SHP77 (cell line): ENCODE measurements around the gene OSCP1.

Experiments
- DNase-seq, 2 experiments: peaks; one replicate each; lab custom pipeline; 2025; lab: John Stamatoyannopoulos, UW

The OSCP1 gene

DNA sequence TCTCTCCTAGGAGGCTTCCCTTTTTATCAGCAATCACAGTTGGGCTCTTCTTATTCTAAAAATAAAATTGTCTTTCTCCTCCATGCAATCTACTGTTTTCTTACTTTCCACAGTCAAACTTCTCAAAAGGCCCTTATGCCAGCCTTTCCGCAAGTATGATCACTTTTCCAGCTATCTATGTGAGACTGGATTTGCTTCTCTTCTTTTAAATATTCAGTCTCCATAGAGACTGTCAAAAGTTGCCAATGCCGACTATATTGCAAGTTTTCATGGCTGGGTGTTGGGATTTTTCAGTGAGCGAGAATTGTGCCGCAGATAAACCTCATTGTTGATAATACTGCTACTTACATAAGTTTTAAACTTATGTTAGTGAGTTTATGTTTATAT is 47.8 kb downstream of the OSCP1 start:
- no peak for DNase-seq

DNA sequence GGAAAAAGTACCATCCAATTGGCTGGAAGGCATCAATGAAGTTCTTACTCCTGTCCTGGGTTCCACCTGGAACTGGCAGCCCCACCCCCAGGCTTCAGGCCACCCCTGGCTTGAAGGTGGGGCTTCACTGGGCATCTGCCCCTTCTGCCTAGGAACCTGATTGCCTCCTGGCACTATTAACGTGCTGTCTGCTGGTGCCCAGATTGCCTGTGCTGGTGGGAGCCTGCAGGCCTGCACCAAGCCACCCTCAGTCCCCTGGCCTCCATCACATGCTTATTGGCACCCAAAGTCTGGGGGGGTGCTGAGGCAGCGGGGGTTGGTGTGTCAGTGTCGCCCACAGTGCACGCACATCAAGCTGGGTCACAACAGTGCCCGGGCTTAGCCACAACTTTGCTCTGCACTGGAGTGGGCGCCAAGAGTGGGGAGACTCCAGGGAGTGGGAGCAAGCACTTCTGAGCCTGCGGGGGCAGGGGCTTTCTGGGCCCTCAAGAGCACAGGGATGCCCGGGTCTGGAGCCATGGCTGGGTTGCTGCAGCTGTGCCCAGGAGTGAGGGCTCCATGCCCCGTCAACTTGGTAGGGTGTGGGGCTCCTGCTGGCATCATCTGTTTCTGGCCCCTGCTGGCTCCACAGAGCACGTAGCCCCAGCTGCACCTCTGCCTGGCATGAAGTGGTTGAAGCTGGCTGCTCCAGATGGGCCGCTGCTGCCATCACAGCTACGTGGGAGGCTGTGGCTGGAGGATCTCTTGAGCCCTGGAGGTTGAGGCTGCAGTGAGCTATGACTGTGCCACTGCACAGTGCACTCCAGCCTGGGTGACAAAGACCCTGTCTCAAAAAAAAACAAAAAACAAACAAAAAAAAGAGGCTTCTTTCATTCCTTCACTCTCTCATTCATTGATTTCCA is 48.4 kb downstream of the OSCP1 start:
- DNase-seq = peak; percentile 90

DNA sequence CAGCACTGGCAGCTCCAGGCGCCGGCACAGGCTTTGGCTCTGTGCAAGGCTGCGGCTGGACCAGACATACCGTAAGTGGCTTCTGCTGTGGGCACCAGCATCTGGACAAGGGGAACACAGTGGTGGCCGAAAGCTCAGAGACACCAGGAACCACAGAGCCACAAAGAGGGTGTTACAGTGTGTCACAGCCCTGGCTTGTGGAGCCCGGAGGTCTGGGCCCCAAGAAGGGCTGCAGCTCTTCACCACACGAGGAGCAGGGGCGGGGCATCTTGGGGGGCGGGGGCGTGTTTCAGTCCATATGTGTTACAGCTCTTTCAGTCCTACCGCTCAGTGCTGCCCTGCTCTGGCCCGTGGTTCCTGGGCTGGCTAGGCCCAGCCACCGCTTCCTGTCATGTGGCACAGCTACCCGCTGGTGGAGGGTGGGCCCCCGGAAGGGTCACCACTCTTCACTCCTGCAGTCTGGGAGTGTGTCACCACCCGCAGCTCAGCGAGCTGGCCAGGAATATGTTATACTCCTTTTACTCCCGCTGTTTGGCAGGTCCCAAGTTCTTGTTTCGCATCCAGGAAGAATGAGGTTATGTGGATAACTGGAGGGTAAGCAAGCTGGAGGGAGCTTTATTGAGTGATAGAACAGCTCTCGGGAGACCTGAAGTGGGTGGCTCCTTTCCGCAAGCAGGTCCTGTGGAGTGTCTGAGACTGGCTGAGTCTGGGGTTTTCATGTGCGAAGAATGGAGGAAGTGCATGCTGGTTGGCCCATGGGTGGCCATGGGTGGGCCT is 49.2 kb downstream of the OSCP1 start:
- peak; percentile 90 to 95 for DNase-seq

DNA sequence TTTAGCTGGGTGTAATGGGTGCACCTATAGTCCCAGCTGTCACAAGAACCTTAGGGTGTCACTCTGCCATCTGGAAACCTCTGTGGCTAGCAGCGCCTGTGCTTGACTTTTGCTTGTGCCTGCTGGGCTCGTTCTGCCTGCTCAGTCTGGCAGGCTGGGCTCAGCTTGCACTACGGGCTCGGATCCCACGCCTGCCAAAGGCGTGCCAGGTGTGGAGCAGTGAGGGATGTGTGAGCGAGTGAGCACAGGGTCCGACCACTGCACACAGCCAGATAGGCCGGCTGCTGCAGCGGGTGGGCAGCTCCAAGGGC is 49.8 kb downstream of the OSCP1 start:
- peak; percentile 28 to 68 for DNase-seq

DNA sequence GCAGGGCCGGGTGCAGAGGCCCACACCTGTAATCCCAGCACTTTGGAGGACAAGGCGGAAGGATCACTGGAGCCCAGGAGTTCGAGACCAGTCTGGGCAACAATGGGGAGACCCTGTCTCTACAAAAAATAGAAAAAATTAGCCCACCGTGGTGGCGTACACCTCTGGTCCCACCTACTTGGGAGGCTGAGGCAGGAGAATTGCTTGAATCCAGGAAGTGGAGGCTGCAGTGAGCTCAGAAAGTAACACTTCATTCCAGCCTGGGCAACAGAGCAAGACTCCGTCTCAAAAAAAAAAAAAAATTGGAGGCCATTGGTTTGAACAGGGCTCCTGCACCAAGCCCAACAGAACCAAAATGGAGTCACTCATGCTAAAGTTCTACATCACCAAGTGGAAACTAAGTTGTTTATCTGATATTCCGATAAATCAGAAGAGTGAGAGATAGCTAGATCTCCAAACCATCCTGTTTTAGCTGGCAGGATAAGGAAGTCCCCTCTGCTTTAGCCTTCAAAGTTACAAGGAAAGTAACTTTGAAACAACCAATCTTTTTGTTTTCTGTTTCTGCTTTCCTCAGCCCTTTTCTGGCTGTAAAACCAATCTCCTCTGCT is 51.8 kb downstream of the OSCP1 start:
- DNase-seq = no peak

DNA sequence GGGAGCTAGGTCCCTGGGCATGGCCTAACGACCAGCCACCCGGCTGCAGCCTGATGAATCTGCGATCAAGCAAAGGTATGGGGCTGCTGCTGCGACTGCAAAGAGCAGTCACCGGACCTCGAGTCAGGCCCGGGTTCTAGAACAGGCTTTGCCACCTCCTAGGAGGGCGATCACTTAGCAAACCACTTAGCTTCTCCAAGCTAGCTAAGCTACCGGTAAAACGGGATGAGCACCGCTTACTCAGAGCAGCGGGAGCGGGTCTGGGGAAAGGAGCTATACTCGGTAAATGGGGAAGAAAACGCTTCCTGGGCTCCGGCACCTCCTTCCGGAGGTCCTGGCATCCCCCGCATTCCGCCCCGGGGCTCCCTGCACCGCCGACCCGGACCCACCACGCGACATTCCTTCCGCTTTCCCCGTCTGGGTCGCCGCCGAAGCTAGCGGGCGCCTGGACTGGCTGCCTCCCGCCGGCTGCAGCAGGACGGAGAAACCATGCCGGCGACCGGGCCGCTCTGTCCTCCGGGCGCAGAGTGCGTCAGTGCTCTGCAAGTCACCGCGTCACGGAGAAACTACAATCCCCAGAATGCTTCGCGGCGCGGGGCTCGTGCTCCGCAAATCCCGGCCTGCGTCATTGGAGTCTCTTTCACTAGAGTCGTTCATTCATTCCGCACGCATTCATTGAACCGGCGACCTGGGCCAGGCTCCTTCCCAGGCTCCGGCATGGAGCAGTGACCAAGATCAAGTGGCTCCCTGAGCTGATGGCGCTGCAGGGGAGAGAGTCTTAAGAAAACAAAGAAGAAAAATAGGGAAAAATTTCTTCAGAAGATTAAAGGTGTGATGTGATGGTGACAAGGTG is 52.6 kb downstream of the OSCP1 start, which contains the start of gene LSM10:
Gene LSM10 (minus strand): TSS at position 531 of the 853 bp plus-strand sequence. CDS start 3,779 bp downstream, outside the sequence.
- peak; percentile 92 to 96 for DNase-seq

DNA sequence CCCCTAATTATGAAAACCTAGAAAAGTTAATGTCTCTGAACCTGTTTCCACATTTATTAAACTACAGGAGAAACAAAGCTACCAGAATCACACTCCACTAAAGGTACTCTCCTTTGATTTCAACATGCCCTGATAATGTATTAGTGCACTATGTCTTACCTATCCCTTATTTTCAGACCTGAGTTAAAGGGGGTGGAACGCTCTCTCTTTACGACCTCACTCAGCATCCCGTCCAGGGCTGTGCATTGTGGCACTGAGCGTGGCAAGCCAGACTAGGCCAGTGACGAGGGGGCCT is 53.2 kb downstream of the OSCP1 start:
- no peak for DNase-seq

DNA sequence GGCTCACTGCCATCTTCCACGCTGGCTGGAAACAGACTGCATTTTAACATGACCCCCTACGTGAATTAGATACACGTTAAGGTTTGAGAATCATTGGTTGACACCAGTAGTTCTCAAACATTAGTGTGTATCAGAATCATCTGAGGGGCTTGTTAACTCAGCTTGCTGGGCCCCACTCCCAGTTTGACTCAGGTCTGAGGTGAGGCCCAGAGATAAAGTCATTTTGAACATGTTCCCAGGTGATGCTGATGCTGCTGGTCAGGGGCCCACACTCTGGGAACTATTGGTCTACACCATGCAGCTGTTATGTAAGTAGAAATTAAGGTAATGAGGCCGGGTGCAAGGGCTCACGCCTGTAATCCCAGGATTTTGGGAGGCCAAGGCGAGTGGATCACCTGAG is 53.9 kb downstream of the OSCP1 start:
- no peak for DNase-seq

DNA sequence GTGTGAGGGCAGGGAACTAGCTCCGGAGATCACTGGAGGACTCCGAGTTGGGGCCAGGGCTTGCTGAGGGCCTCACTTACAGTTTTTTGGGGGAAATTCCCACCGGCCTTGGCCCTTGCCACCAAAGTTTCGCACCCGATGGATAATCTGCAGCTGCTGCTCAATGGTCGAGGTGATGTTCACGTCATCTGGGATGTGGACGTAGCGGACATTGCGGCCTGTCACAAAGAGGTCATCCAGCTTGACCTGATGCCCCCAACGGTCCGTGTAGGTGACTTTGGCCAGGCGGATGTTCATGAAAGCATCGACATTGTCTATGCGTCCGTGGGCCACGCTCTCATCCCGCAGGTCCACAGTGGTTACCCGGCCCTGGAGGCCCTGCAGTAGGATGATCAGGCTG is 56.6 kb downstream of the OSCP1 start:
- DNase-seq = no peak

DNA sequence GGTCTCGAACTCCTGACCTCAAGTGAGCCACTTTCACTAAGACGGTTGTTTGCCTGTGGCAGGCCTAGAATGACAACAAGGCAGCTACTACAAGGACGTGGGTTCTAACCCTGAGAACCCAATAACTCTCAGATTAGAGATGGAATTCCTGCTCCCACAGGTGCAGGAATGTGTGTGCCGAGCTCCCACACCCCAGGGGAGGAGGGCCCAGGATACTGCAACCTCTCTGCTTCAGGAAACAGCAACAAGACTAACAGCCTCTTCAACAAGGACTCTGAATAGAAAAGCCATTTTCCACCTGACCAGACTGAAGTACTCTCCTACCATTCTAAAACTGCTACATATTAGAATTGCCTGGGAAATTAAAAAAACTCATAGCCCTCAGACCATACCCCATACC is 57.4 kb downstream of the OSCP1 start:
- DNase-seq = no peak

DNA sequence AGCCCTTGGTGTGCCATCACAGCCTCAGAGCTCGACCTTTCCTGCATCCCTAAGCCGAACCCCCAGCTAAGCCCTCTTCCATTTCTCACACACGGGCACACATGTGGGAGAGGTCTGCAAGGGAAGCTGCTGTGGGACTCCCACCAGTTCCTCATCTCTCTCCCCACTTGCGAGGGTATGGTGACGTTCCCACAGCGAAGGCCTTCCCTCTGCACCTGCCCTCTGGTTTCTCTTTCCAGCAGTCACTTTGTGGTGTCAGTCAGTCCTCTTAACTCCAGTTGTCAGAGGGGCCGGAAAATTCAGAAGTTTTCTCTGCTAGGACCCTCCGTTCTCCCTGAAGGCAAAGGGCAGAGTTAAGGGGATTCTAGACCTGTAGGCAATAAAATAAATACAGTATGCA is 59.0 kb downstream of the OSCP1 start:
- no peak for DNase-seq

DNA sequence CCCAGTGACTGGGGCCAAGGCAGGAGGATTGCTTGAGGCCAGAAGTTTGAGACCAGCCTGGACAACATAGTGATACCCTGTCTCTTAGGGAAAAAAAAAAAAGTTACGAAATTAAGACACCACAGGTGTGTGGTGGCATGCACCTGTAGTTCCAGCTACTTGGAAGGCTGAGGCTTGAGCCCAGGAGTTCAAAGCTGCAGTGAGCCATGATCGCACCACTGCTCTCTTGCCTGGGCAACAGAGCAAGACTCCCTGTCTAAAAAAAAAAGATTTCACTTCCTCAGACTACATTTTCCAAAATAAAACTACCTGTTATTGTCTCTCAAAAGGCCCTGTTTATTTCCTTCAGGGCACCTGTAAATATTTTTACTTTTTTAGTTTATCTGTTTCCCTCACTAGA is 59.8 kb downstream of the OSCP1 start:
- DNase-seq = no peak

DNA sequence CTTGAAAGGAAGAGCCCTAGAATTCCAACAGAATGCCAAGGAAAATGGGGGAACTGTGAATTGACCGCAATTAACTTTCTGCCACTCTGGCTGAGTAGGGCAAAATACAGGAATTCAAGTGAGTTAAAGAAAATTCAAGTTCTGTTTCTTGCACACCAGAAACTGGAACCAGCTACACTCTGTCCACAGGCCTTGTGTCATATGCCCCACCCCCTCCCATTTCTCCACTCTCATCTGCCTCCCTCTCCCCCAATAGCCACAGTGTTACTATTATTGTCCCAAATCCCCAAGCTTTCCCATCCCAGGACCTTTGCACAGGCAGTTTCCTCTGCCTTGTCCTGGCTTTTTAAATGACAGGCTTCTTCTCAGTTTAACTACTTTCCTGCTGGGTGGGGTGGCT is 60.3 kb downstream of the OSCP1 start:
- no peak for DNase-seq

DNA sequence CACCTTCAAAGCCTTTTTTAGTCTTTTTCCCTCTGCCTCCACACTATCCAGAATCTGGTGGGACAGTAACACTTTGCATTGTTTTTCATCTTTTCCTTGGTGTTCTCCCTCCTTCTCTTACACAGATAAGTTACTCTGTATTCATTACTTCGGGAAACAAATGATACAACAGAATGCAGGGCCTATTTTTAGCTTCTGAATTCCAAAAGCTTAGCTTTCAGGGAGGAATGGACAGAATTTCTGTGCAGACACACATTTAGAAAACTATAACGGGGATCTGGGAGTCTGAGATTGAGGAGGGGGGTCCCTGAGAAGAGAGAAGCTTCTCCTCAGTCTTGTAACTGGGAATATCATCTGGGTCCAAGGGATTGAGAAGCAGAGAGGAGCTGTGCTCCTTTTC is 61.0 kb downstream of the OSCP1 start:
- no peak for DNase-seq

DNA sequence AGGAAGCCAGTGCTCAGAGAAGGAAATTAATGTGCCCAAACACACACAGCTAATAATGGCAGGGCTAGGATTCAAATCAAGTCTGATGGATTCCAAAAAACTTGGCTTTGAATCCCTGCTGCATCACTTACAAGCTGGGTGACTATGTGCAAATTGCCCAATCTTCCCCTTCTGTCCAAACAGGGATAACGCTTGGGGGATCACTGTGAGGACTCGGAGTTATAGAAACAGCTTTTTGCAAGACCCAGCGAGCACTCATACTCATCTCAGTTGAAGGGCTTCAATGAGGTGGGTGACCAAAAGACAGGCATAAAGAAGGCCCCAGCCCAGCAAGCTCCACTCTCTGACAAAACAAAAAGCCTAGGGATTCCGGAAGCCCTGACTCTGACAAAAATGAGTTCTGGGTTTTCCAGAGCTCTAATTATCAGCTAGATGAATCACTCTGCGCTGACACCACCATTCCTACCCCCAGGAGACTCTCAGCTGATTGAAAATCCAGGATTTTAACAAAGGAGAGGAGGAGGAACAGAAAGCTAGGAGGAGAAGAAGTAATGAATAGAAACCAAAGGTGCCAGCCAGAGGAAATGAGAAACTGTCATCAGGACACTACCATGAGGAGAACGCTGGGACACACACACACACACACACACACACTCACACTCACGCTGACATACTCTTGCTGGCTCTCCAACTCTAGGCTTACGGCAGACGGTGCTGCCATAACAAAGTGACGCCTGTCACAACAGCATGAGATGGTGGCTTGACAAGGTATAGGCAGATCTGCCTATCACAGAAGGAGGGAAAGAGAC is 62.9 kb downstream of the OSCP1 start:
- DNase-seq = no peak

DNA sequence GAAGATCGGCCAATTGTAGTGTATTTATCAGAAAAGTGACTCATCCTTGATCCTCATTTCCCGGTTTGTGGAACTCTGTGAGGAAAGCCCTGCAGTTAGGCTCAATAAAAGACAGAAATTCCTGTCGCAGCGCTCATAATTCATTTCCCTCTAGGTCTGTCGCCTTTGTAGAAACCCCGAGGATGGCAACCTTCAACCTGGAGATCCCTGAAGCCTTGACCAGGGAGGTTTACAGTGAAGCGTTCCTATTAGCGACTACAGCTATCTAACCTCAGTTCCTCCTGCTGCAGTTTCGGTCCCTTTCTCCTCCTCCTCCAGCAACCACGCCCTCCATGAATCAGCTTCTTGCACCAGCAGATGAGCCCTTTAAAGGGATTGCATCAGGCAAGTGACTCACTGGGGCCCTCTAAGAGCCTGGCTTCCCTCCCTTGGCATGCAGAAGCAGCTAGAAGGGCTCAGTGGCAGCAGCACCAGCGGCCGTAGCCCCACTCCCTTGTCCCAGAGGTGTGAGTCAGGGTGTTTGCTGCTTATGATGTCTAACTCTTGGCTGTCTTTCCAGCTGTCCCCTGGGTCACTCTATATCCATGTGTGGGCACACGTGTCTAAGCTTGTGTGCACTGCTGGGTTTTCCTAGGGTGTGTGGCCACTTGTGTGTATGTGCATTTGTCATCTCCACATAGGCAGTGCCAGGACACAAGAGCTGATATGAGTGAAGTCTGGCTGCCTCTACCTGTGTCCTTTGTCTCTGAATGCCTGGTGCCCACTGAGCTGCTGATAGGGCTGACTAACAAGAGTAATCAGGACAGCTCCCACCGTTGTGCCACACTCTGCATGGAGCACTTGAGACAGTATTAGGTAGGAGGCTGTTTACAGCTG is 63.7 kb downstream of the OSCP1 start:
- peak; percentile 81 to 83 for DNase-seq

DNA sequence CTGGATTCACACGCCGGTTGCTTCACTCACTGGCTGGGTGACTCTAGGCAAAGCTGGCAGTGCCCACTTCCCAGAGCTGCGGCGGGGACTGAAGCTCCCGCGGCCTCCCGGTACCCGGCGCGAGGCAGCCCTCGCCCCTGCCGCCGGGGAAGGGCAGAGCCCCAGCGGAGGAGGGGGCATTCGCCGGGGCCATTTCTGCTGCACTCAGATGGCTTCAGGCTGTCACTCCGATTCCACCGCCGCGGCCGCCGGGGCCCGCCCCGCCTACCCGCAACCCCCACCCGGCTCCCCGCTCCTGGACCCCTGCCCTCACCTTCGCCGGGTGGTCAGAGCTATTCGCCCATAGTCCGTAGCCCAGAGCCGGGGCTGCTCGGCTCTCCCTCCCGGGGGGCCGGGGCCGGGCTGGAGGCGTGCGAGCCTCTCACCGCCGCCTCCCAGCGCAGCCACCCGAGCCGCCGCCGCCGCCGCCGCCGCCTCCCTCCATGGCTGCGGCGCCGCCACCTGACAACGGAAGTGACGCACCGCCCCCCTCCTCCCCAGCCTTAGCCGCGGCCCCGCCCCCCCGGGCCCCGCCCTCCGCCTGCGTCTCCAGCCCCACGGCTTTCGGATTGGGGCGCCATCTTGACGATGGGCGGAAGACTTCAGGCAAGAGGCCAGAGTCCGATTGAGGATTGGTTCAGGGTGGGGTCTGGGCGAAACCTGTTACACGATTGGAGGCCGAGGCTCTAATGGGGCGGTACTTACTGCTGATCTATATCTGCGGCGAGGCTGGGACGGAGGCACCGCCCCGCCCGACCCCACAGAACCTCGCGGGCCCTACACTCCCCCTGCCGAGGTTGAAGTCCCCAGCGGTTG is 64.6 kb downstream of the OSCP1 start, which contains the start of gene STK40:
Gene STK40 (minus strand): TSS at position 515 of the 855 bp plus-strand sequence. CDS start 24,592 bp downstream, outside the sequence.
- peak; percentile 97 to 99 for DNase-seq

DNA sequence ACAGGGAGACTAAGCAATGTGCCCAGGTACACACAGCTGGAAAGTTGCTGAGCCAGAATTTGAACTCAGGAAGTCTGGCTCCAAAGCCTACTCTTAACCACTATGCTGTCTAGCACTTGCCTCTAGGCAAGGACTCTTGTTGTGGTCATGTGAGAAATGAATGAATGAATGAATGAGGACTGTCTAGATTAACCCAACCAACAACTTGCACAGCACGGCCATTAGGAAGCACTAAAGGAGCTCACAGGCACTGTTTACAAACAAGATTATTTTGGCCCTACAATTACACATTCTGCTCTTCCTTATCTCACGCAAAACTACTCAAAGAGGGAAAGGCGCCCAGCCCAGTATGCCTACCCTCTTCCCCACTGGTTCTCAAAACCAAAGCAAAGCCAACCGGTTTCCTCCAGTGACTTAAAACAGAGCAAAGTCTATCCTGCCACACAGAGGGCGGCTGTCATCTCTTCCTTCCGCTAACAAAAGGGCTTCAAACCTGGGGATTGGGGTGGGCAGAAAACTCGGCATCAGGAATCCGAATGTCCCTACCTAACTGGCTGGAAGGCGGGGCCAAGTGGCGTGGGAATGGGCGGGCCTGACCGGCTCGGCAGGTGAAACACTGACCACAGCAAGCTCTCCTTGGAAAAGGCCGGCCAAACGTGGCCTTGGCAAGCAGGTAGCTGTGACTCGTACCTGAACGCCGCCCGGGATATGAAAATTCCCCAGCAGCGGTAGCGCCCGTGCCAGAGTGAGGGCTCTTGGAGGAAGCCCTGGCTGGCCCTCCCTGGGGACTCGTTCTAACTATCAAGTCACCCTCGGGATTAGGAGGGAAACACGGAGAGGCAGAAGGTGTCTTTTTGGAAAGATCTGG is 65.5 kb downstream of the OSCP1 start:
- peak in 1 of 2 experiments; percentile 24 for DNase-seq
